ENCODE measurements around the gene CUL3.

- TF ChIP-seq EZH2phosphoT487 (IDR thresholded peaks at IDR 0.05) = no peak
- no peak for TF ChIP-seq EZH2 (IDR thresholded peaks at IDR 0.05)
Measured at GRCh38 chr2:224561234-224562005, 23.7 kb downstream of the CUL3 start.

All from neural progenitor cell (in vitro differentiated cells).